HS-5 (cell line): ENCODE results near the gene CBX4.

Source experiments
- DNase-seq: peaks from one replicate; pipeline ENCODE4 v3.0.0-alpha.2; 2012; ENCODE audit warnings: low read depth

CBX4 gene

GRCh38 chr17:79799174-79799537 is 40.1 kb downstream of the CBX4 start:
- DNase-seq: no peak

GRCh38 chr17:79798299-79799173 is 40.7 kb downstream of the CBX4 start:
- no peak for DNase-seq

GRCh38 chr17:79797492-79798298 is 41.5 kb downstream of the CBX4 start:
- DNase-seq: no peak

- DNase-seq: peak; percentile 97
Measured at GRCh38 chr17:79796763-79797491, 42.3 kb downstream of the CBX4 start, which contains the start of gene CBX8. Gene CBX8 (minus strand): TSS chr17:79797077. CDS start chr17:79796998, 79 bp downstream.

- no peak for DNase-seq
Measured at GRCh38 chr17:79796444-79796762, 42.8 kb downstream of the CBX4 start.

GRCh38 chr17:79795795-79796443 is 43.3 kb downstream of the CBX4 start:
- no peak for DNase-seq

GRCh38 chr17:79794659-79795511 is 44.4 kb downstream of the CBX4 start:
- DNase-seq: no peak

GRCh38 chr17:79793924-79794304 is 45.3 kb downstream of the CBX4 start:
- no peak for DNase-seq

- DNase-seq: peak; percentile 49
Measured at GRCh38 chr17:79792984-79793923, 46.0 kb downstream of the CBX4 start.

- DNase-seq: no peak
Measured at GRCh38 chr17:79792341-79792871, 46.8 kb downstream of the CBX4 start.

GRCh38 chr17:79791735-79792161 is 47.5 kb downstream of the CBX4 start:
- DNase-seq: no peak

- DNase-seq: no peak
Measured at GRCh38 chr17:79790805-79791734, 48.2 kb downstream of the CBX4 start.

GRCh38 chr17:79789943-79790804 is 49.1 kb downstream of the CBX4 start:
- DNase-seq: no peak

GRCh38 chr17:79788989-79789942 is 50.0 kb downstream of the CBX4 start:
- DNase-seq: no peak

GRCh38 chr17:79788455-79788854 is 50.8 kb downstream of the CBX4 start:
- no peak for DNase-seq

GRCh38 chr17:79786930-79787643 is 52.2 kb downstream of the CBX4 start:
- no peak for DNase-seq
